ENCODE results near the gene RALGPS2. TPM values are rescaled to one million over a fixed set of nuclear protein-coding genes. Genes with fewer than 3 reads are reported as not detected.
A peak's percentile ranks its signal among the peaks of the same experiment; 100 is the strongest.

RALGPS2 gene
- total and polyA plus RNA-seq, 2 of the 13 experiments (the other 11 are each of a cell fraction or from before 2014, with no cell fraction given) = 15.6 to 36.0 TPM

DNA sequence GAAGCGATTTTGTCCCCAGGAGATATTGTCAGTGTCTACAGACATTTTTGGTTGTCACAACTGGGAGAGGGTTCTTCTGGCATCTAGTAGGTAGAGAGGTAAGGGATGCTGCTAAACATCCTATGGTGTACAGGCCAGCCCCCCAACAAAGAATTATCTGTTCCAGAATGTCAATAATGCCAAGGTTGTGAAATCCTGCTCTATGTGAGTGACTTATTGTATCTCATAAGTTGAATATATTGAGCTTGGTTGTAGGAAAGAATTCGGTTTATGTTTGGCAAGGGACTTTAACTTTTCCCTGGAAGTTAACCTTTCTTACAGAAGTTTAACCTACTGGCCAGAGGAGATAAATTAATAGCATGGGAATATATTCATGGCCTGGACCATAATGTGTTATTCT, 198.5 kb downstream of the RALGPS2 start (continued):
- TF ChIP-seq, protein P1, sequence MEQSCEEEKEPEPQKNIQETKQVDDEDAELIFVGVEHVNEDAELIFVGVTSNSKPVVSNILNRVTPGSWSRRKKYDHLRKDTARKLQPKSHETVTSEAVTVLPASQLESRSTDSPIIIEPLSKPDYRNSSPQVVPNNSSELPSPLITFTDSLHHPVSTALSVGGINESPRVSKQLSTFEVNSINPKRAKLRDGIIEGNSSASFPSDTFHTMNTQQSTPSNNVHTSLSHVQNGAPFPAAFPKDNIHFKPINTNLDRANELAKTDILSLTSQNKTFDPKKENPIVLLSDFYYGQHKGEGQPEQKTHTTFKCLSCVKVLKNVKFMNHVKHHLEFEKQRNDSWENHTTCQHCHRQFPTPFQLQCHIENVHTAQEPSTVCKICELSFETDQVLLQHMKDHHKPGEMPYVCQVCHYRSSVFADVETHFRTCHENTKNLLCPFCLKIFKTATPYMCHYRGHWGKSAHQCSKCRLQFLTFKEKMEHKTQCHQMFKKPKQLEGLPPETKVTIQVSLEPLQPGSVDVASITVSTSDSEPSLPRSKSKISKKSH (CRISPR knock-in tag; IDR thresholded peaks at IDR 0.05; ENCODE audit: borderline replicate concordance) = no peak
- TF ChIP-seq SP4 (CRISPR knock-in tag; IDR thresholded peaks at IDR 0.05) (no peak), ZNF740 (CRISPR knock-in tag; IDR thresholded peaks at IDR 0.05) (no peak), TFAP4 (IDR thresholded peaks at IDR 0.05; ENCODE audit: borderline replicate concordance, low read depth) (no peak), ZSCAN12 (CRISPR knock-in tag; IDR thresholded peaks at IDR 0.05) (no peak), PRPF4 (IDR thresholded peaks at IDR 0.05; ENCODE audit: low read depth, low read length, poor library complexity, severe bottlenecking) (no peak), ZFY (CRISPR knock-in tag; IDR thresholded peaks at IDR 0.05) (no peak), ZNF563 (CRISPR knock-in tag; IDR thresholded peaks at IDR 0.05) (no peak), SOX5 (CRISPR knock-in tag; IDR thresholded peaks at IDR 0.05; ENCODE audit: borderline replicate concordance) (peak; percentile 59; the same call in 1 of the 2 replicates), ZNF256 (CRISPR knock-in tag; conservative IDR thresholded peaks at IDR 0.05) (no peak), ZNF891 (CRISPR knock-in tag; IDR thresholded peaks at IDR 0.05) (no peak), ZNF704 (CRISPR knock-in tag; IDR thresholded peaks at IDR 0.05; ENCODE audit: borderline replicate concordance) (no peak)
- TF ChIP-seq, protein P2, sequence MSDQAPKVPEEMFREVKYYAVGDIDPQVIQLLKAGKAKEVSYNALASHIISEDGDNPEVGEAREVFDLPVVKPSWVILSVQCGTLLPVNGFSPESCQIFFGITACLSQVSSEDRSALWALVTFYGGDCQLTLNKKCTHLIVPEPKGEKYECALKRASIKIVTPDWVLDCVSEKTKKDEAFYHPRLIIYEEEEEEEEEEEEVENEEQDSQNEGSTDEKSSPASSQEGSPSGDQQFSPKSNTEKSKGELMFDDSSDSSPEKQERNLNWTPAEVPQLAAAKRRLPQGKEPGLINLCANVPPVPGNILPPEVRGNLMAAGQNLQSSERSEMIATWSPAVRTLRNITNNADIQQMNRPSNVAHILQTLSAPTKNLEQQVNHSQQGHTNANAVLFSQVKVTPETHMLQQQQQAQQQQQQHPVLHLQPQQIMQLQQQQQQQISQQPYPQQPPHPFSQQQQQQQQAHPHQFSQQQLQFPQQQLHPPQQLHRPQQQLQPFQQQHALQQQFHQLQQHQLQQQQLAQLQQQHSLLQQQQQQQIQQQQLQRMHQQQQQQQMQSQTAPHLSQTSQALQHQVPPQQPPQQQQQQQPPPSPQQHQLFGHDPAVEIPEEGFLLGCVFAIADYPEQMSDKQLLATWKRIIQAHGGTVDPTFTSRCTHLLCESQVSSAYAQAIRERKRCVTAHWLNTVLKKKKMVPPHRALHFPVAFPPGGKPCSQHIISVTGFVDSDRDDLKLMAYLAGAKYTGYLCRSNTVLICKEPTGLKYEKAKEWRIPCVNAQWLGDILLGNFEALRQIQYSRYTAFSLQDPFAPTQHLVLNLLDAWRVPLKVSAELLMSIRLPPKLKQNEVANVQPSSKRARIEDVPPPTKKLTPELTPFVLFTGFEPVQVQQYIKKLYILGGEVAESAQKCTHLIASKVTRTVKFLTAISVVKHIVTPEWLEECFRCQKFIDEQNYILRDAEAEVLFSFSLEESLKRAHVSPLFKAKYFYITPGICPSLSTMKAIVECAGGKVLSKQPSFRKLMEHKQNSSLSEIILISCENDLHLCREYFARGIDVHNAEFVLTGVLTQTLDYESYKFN (CRISPR knock-in tag; conservative IDR thresholded peaks at IDR 0.05) = peak; percentile 59
- TF ChIP-seq, protein P3, sequence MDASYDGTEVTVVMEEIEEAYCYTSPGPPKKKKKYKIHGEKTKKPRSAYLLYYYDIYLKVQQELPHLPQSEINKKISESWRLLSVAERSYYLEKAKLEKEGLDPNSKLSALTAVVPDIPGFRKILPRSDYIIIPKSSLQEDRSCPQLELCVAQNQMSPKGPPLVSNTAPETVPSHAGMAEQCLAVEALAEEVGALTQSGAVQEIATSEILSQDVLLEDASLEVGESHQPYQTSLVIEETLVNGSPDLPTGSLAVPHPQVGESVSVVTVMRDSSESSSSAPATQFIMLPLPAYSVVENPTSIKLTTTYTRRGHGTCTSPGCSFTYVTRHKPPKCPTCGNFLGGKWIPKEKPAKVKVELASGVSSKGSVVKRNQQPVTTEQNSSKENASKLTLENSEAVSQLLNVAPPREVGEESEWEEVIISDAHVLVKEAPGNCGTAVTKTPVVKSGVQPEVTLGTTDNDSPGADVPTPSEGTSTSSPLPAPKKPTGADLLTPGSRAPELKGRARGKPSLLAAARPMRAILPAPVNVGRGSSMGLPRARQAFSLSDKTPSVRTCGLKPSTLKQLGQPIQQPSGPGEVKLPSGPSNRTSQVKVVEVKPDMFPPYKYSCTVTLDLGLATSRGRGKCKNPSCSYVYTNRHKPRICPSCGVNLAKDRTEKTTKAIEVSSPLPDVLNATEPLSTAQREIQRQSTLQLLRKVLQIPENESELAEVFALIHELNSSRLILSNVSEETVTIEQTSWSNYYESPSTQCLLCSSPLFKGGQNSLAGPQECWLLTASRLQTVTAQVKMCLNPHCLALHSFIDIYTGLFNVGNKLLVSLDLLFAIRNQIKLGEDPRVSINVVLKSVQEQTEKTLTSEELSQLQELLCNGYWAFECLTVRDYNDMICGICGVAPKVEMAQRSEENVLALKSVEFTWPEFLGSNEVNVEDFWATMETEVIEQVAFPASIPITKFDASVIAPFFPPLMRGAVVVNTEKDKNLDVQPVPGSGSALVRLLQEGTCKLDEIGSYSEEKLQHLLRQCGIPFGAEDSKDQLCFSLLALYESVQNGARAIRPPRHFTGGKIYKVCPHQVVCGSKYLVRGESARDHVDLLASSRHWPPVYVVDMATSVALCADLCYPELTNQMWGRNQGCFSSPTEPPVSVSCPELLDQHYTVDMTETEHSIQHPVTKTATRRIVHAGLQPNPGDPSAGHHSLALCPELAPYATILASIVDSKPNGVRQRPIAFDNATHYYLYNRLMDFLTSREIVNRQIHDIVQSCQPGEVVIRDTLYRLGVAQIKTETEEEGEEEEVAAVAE (CRISPR knock-in tag; IDR thresholded peaks at IDR 0.05; ENCODE audit: borderline replicate concordance) = no peak

Measured in HepG2 (cell line).